HG03103 (cell line): ENCODE data around the gene PSMB3.

Source experiments
- ATAC-seq: cut with Tn5 transposase; IDR thresholded peaks from one replicate; pipeline ENCODE4 v1.9.1; 2021; ENCODE audit warnings: low read depth; ENCODE audit not compliant: unreplicated experiment

The PSMB3 gene

DNA sequence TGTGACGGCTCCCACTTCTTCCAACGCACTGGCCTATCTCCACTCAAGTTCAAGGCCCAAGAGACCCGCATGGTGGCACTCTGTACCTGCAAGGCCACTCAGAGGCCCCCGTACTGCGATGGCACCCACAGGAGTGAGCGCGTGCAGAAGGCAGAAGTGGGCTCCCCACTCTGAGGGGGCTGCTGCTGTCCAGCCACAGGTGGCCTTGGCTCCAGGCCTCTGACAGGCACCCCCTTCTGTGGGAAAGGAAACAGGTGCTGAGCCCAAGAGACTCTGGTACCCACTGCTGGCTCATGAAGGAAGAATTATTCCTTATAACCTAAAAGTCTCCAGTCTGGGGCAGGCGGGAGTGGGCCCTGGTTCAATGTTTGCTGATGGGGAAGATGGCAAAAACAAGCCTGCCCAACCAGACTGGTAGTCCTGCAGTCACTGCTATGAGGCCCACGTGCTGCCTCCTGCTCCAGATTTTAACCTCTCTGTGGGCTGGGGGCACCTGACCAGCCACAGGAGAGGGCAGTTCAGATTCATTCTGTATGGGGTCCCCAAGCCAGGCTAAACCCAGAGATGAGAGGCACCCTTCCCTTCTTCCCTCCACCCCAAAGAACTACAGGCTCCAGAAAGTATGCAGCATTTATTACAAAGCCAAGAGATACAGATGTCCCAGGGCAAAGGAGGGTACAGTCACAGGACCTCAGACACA, 19.1 kb upstream of the PSMB3 start:
- ATAC-seq, result no peak

GRCh38 chr17:38733982-38734973, 18.3 kb upstream of the PSMB3 start:
- no peak for ATAC-seq

GRCh38 chr17:38735161-38735997, 17.2 kb upstream of the PSMB3 start:
- no peak for ATAC-seq

DNA sequence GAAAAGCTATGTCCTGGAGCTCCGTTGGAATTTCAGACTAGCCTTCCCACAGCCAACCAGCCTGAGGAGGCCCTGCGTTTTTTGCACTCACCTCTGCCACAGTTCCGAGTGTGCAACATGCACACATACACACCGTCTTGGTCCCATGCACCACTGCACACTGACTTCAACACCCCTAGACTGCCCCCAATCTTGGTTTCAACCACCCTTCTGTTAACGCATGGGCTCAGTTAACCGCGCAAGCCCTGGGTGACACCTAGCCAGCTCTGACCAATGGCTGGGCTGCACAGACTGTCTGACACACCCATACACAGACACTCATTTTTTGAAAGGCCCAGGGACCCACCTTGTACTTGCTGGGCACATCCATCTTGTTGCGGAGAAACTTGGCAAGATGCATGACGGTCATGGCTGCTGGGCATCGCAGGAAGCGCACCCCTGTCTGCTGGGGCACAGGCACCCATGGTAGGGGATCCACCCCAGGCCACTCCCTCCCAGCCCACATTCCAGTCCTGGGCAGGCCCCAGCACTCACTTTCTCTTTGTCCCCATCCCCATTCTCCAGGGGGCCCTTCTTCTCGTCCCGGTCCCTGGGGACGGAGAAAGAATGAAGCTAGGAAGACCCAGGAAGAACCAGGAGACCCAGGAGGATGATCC, 14.4 kb upstream of the PSMB3 start:
- no peak for ATAC-seq

- ATAC-seq, result no peak
These were observed 13.9 kb upstream of the PSMB3 start for GRCh38 chr17:38738686-38739085.

GRCh38 chr17:38739305-38739704, 13.2 kb upstream of the PSMB3 start:
- no peak for ATAC-seq

DNA sequence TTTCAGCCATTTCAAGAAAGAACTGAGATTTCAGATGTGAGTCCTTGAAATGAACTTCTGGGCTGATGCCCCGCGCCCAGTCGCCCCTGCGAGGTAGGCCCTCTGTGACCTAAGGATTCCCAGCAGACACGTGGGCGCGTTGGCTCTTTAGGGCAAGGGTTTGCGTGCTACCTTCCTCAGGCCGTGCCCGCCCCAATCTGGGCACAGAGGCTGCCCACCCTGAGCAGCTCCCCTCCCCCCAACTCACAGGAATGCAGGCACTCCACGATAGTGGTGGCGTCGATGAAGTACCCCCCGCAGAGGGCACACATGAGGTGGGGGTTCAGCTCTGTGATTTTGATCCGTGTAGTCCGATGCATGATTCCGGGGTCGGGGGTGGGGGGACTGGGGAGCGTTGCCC, 12.5 kb upstream of the PSMB3 start:
- ATAC-seq, result no peak

- no peak for ATAC-seq
These were observed 11.7 kb upstream of the PSMB3 start for GRCh38 chr17:38740806-38741205.

GRCh38 chr17:38741461-38741860, 11.1 kb upstream of the PSMB3 start:
- ATAC-seq, result no peak

DNA sequence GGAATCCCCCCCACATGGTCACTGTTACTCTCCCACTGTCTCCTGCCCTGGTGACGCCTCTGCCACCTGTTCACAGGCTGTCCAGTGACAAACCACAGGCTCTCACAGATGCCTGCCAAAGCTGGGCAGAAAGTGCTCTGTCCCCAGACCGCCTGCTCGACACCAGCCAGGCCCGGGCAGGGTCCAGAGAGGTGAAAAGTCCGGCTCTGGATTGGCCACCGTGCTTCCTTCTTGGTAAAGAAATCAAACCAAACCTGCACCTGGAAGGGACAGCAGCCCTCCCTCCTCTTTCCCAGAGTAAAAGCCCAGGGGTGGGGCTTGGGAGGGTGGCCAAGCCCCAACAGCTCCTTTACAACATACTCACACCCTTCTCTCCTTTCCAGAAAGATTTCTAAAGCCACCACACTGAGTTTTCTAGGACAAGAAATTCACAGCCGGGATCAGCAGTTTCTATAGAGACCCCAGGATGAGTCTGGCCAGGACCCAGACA, 10.6 kb upstream of the PSMB3 start:
- no peak for ATAC-seq

- ATAC-seq, result no peak
These were observed 9.9 kb upstream of the PSMB3 start for GRCh38 chr17:38742411-38743308.

DNA sequence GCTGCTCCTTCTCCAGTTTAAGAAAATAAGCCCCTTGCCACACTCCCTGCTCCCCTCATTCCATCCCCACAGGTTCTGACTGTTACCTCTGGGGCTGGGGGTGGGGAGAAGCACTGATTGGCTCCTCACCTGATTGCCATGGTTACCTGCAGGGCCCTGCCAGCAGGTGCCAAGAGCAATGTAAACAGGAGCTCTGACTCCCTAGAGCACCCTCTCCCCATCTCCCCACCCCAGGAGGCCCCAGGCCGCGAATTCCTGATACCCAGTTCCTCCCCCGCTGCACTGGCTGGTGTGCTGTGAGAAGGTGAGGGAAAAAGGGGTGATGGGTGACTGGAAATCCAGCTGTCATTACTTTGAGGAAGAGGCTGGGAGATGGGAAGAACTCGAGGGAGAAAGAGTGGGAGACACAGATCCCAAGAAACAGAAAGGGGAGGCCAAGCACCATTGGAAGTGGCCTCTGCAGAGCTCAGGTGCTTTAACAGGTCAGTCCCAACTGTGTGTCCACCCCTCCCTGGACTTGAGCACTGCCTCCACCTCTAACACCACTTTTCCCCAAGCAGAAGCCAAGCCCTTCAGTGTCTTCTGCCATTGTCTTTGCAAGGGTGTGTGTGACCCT, 8.9 kb upstream of the PSMB3 start:
- ATAC-seq, result no peak

DNA sequence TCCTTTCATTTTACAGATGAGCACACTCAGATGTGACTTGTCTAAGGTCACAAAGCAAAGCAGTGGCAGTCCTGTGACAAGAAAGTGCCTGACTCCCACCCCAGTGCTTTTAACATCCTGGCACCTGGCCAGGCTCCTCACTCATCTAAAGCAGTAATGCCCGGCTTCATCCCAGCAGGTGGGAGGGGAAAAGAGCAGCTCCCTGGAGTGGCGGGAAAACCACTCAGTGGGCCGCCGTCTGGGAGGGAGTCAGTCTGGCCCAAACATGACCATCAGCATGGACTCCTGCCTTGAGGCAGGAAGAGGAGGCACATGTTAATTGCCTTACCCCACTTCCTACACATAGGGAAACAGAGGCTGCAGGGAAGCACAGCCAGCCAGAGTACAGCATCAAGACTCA, 7.0 kb upstream of the PSMB3 start:
- no peak for ATAC-seq

GRCh38 chr17:38746004-38746848, 6.3 kb upstream of the PSMB3 start:
- ATAC-seq, result no peak

- no peak for ATAC-seq
These were observed 5.6 kb upstream of the PSMB3 start for GRCh38 chr17:38746849-38747462.

- ATAC-seq, result no peak
These were observed 4.9 kb upstream of the PSMB3 start for GRCh38 chr17:38747463-38748148.
